Stimulated activated CD4-positive, alpha-beta T cell treated with anti-CD3 and anti-CD28 coated beads, Interleukin-2, amount 100 ng/mL, for 24 hours (primary cell): ENCODE results near the gene PTAFR.

Experiments used
- DNase-seq, 2 donors: peaks; one replicate each; pipeline ENCODE4 v3.0.0-alpha.2; 2020

PTAFR gene

GRCh38 chr1:28176492-28177470 lies at the start of gene PTAFR:
Gene PTAFR, minus strand, starts transcription at chr1:28176690. Its CDS starts 25,669 bp downstream, at chr1:28151021.
- DNase-seq = no peak

GRCh38 chr1:28213315-28213714 lies 36.8 kb upstream of the PTAFR start:
- no peak for DNase-seq

GRCh38 chr1:28209700-28210099 lies 33.2 kb upstream of the PTAFR start:
- DNase-seq = no peak

GRCh38 chr1:28208818-28209441 lies 32.4 kb upstream of the PTAFR start:
- peak; percentile 52 to 69 for DNase-seq

- no peak for DNase-seq
Observed at GRCh38 chr1:28205243-28205642, 28.8 kb upstream of the PTAFR start.

GRCh38 chr1:28200234-28200873 lies 23.9 kb upstream of the PTAFR start:
- DNase-seq = no peak

- peak; percentile 55 to 58 for DNase-seq
Observed at GRCh38 chr1:28199328-28200233, 23.1 kb upstream of the PTAFR start.

GRCh38 chr1:28197682-28198415 lies 21.4 kb upstream of the PTAFR start:
- DNase-seq = no peak

- no peak for DNase-seq
Observed at GRCh38 chr1:28196330-28196729, 19.8 kb upstream of the PTAFR start.

- no peak for DNase-seq
Observed at GRCh38 chr1:28195780-28196179, 19.3 kb upstream of the PTAFR start.

GRCh38 chr1:28194326-28195035 lies 18.0 kb upstream of the PTAFR start:
- no peak for DNase-seq

GRCh38 chr1:28193701-28194161 lies 17.2 kb upstream of the PTAFR start:
- DNase-seq = no peak

GRCh38 chr1:28190996-28191645 lies 14.6 kb upstream of the PTAFR start:
- no peak for DNase-seq

- DNase-seq = no peak
Observed at GRCh38 chr1:28190337-28190979, 14.0 kb upstream of the PTAFR start.

GRCh38 chr1:28185071-28185470 lies 8.6 kb upstream of the PTAFR start:
- no peak for DNase-seq

GRCh38 chr1:28180306-28181305 lies 4.1 kb upstream of the PTAFR start:
- no peak for DNase-seq

GRCh38 chr1:28178690-28179485 lies 2.4 kb upstream of the PTAFR start:
- DNase-seq = no peak
